ENCODE results near the gene USP36. TPM values are rescaled to one million over a fixed set of nuclear protein-coding genes. Genes with fewer than 3 reads are reported as not detected.

The USP36 gene
- total and polyA plus RNA-seq, 4 donors = 22.2 to 61.5 (median 44.9) TPM

- no peak overlapping the region for H3K4me3 ChIP-seq
- H3K4me1 ChIP-seq (ENCODE audit: control insufficient read depth in 5 of 5, insufficient read depth in 5 of 5, low read length in 5 of 5) = peaks cover 0 to 2% (median 0%) of the 10 kb centered on the region in 5 donors
- no peaks in the 10 kb centered on the region for H3K27me3 ChIP-seq (ENCODE audit: control insufficient read depth in 3 of 3, insufficient read depth in 3 of 3, low read length in 2 of 3)
- TF ChIP-seq CTCF (IDR thresholded peaks at IDR 0.05; ENCODE audit: control extremely low read depth, extremely low read depth) = no peak
- DNase-seq (no peak), ATAC-seq (ENCODE audit: insufficient read depth, low FRiP score) (no peak)
- no peaks in the 10 kb centered on the region for H3K9me3 ChIP-seq (ENCODE audit: control insufficient read depth in 4 of 4, insufficient read depth in 3 of 4, low read length in 3 of 4)
- H3K9ac ChIP-seq (ENCODE audit: insufficient read depth in 1 of 2, low read length in 2 of 2) = no peak overlapping the region
- WGBS, 2 donors = 95 to 97% methylated on average over 7 of the region's 7 CpGs
- peaks cover 36 to 70% (median 44%) of the 10 kb centered on the region in 4 donors for H3K36me3 ChIP-seq (ENCODE audit: control insufficient read depth in 4 of 4, insufficient read depth in 4 of 4, low read length in 4 of 4)
- H3K27ac ChIP-seq (ENCODE audit: low read depth in 1 of 2, low read length in 1 of 2) = no peak overlapping the region
Observed at GRCh38 chr17:78824240-78824639, 16.4 kb downstream of the USP36 start.

GRCh38 chr17:78823282-78824046 lies 17.1 kb downstream of the USP36 start:
- ATAC-seq (ENCODE audit: insufficient read depth, low FRiP score) = no peak
- TF ChIP-seq CTCF (IDR thresholded peaks at IDR 0.05; ENCODE audit: control extremely low read depth, extremely low read depth) = no peak
- whole genome bisulfite sequencing, 2 donors = 78 to 88% methylated on average over 14 of the region's 14 CpGs
- Histone ChIP-seq H3K9ac (ENCODE audit: insufficient read depth in 1 of 2, low read length in 2 of 2) (no peak overlapping the region), H3K4me3 (no peak overlapping the region), H3K36me3 (ENCODE audit: control insufficient read depth in 4 of 4, insufficient read depth in 4 of 4, low read length in 4 of 4) (peaks cover 38 to 68% (median 43%) of the 10 kb centered on the region in 4 donors), H3K27me3 (ENCODE audit: control insufficient read depth in 3 of 3, insufficient read depth in 3 of 3, low read length in 2 of 3) (no peaks in the 10 kb centered on the region), H3K9me3 (ENCODE audit: control insufficient read depth in 4 of 4, insufficient read depth in 3 of 4, low read length in 3 of 4) (no peaks in the 10 kb centered on the region), H3K27ac (ENCODE audit: low read depth in 1 of 2, low read length in 1 of 2) (no peak overlapping the region), H3K4me1 (ENCODE audit: control insufficient read depth in 5 of 5, insufficient read depth in 5 of 5, low read length in 5 of 5) (peaks cover 0 to 2% (median 0%) of the 10 kb centered on the region in 5 donors)
- no peak for DNase-seq

GRCh38 chr17:78822552-78822951 lies 18.1 kb downstream of the USP36 start:
- H3K27ac ChIP-seq (ENCODE audit: low read depth in 1 of 2, low read length in 1 of 2) = no peak overlapping the region
- TF ChIP-seq CTCF (IDR thresholded peaks at IDR 0.05; ENCODE audit: control extremely low read depth, extremely low read depth) = no peak
- ATAC-seq (ENCODE audit: insufficient read depth, low FRiP score) = no peak
- no peaks in the 10 kb centered on the region for H3K9me3 ChIP-seq (ENCODE audit: control insufficient read depth in 4 of 4, insufficient read depth in 3 of 4, low read length in 3 of 4)
- H3K27me3 ChIP-seq (ENCODE audit: control insufficient read depth in 3 of 3, insufficient read depth in 3 of 3, low read length in 2 of 3) = no peaks in the 10 kb centered on the region
- H3K4me3 ChIP-seq = no peak overlapping the region
- peaks cover 43 to 69% (median 47%) of the 10 kb centered on the region in 4 donors for H3K36me3 ChIP-seq (ENCODE audit: control insufficient read depth in 4 of 4, insufficient read depth in 4 of 4, low read length in 4 of 4)
- peaks cover 0 to 2% (median 0%) of the 10 kb centered on the region in 5 donors for H3K4me1 ChIP-seq (ENCODE audit: control insufficient read depth in 5 of 5, insufficient read depth in 5 of 5, low read length in 5 of 5)
- no peak for DNase-seq
- 97 to 99% methylated on average over 14 of the region's 14 CpGs for WGBS, 2 donors
- no peak overlapping the region for H3K9ac ChIP-seq (ENCODE audit: insufficient read depth in 1 of 2, low read length in 2 of 2)
